ENCODE data around the gene CYBB. TPM values are rescaled to one million over a fixed set of nuclear protein-coding genes. Genes with fewer than 3 reads are reported as not detected.
A peak's percentile ranks its signal among the peaks of the same experiment; 100 is the strongest.

Gene CYBB
- total RNA-seq, 1 donor: under 0.01 TPM

DNA sequence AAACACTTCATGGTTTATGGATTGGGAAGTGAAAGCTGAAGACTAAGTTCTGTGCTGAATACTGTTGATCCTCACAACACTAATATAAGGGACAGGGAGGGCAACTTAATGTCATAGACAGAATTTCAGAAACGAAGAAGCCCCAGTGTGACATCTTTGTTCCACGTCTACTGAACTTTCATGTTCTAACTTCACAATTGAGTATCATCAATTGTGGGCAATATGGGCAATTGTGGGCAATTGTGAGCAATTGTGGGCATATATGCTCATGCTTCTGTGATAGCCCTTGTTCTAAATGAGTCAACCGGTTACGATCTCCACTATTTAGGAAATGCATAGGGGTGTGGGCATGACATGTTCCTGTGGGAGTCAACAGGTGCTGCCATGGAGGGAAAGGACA is 33.7 kb downstream of the CYBB start:
- DNase-seq (ENCODE audit: low read depth): no peak
- H3K4me3 ChIP-seq (ENCODE audit: low read depth, low read length): no peak overlapping the region
- TF ChIP-seq, protein P1, sequence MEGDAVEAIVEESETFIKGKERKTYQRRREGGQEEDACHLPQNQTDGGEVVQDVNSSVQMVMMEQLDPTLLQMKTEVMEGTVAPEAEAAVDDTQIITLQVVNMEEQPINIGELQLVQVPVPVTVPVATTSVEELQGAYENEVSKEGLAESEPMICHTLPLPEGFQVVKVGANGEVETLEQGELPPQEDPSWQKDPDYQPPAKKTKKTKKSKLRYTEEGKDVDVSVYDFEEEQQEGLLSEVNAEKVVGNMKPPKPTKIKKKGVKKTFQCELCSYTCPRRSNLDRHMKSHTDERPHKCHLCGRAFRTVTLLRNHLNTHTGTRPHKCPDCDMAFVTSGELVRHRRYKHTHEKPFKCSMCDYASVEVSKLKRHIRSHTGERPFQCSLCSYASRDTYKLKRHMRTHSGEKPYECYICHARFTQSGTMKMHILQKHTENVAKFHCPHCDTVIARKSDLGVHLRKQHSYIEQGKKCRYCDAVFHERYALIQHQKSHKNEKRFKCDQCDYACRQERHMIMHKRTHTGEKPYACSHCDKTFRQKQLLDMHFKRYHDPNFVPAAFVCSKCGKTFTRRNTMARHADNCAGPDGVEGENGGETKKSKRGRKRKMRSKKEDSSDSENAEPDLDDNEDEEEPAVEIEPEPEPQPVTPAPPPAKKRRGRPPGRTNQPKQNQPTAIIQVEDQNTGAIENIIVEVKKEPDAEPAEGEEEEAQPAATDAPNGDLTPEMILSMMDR (IDR thresholded peaks at IDR 0.05; ENCODE audit: insufficient read depth, low read depth, low read length): no peak

DNA sequence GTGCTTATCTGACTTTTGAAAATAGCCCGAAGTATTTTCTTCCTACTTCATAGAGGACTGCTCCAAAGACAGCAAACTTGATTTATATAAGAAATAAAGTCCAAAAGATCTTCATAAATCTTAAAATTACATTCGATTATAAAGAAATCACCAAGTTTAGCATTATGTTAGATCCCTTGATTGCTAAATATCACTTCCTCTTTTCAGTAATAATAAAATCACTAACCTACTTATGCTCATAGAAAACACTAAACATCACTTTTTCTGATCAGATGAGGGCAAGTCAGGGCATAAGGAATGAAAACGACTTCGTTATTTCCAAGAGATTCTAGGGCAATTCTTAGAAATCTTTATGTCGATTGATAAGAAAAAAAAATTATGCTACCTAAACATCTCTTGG is 35.5 kb downstream of the CYBB start:
- DNase-seq (ENCODE audit: low read depth): no peak
- TF ChIP-seq, protein P1 (IDR thresholded peaks at IDR 0.05; ENCODE audit: insufficient read depth, low read depth, low read length): no peak

DNA sequence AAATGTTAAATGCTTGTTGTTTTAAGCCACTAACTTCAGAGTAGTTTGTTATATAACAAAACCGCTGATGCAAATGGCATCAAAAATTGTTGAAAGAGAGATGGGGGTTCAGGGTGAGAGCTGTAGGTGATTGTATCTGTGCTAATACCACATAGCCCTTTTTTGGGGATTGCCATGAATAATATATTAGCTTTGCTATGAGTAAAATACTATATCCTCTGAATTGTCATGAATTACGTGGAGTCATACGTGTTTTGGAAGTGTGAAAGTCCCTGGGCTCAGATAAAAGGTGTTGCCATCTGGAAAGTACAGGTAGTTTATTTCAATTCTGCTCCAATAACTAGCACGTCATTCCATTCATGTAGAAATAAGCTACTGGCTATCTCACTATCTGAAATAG is 36.9 kb downstream of the CYBB start:
- no peak overlapping the region for H3K4me3 ChIP-seq (ENCODE audit: low read depth, low read length)
- TF ChIP-seq, protein P1 (IDR thresholded peaks at IDR 0.05; ENCODE audit: insufficient read depth, low read depth, low read length): no peak

More for the DNA sequence above, 35.5 kb downstream of the CYBB start:
- H3K4me3 ChIP-seq (ENCODE audit: low read depth, low read length): no peak overlapping the region

DNA sequence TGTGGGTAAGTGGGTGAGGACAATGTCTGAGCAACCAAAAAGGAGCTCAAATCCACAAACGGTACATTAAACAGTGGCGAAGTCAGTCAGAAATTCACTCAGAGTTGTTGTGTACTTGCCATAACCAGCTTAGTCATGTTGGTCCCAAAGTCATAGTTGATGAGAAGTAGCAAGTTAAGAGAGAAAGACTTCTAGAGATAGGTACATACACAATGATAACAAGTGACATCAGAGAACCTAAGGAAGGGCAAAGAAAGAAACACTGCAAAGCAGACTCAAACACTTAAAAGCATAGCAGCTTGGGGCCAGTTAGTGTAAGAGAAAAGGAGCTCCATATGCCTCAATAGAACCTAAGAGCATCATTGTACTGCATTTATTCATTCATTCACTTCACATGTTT is 37.3 kb downstream of the CYBB start:
- TF ChIP-seq, protein P1 (IDR thresholded peaks at IDR 0.05; ENCODE audit: insufficient read depth, low read depth, low read length): no peak
- DNase-seq (ENCODE audit: low read depth): no peak
- no peak overlapping the region for H3K4me3 ChIP-seq (ENCODE audit: low read depth, low read length)

More for the DNA sequence above, 36.9 kb downstream of the CYBB start:
- no peak for DNase-seq (ENCODE audit: low read depth)

DNA sequence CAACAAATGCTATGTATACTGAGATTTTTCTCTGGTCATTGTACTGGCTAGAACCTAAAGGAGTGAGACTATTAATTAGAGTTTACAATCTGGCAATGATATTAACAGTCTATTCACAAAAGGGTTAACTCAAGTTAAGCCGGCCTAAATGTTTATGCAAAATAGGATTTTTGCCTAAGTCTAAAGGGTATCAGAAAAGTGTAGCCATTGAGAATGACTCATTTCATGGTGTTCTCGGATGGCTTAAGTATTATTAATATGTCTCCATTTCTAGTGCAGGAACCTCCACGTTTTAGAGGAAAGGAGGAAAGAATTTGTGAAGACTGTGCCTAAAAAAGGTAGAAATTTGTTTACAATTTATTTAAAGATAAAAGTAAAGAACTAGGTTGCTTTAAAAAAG is 37.7 kb downstream of the CYBB start:
- H3K4me3 ChIP-seq (ENCODE audit: low read depth, low read length): no peak overlapping the region
- TF ChIP-seq, protein P1 (IDR thresholded peaks at IDR 0.05; ENCODE audit: insufficient read depth, low read depth, low read length): no peak
- peak; percentile 3 for DNase-seq (ENCODE audit: low read depth)

DNA sequence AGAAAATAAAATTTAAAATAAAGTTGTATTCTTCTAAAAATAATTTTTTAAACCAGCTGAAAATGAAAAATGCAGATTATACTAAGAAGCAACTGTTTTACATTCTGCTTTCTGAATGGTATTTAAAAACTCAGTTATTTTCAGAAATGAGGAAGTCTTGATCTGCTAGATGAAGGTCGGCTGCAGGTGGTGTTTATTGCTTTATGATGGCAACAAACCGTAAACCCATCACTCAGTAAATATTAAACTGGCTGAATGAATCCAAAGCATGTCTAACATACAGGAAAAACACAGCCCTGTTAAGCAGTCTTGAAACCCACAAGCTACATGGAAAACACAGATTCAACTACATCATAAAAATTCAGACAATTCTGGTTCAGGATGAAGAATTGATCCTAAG is 38.2 kb downstream of the CYBB start:
- no peak overlapping the region for H3K4me3 ChIP-seq (ENCODE audit: low read depth, low read length)
- TF ChIP-seq, protein P1 (IDR thresholded peaks at IDR 0.05; ENCODE audit: insufficient read depth, low read depth, low read length): no peak
- DNase-seq (ENCODE audit: low read depth): peak; percentile 71

DNA sequence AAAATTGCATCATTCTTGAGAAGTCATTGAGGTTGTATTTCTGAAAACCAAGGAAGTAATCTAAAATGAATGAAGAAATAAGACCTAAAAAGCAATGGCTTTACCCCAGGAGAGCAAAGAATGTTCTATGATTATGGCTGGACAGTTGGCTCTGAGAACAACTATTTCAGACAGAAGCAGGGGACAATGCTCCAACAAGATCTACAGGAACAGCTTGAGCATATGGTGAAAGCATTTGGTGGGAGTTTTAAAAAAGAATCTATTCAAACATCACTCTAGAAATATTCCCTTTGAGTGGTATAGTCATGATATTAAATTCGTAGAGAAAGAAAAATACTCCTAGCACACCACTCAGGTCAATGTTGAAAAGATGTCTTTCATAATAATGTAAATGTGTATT is 40.8 kb downstream of the CYBB start:
- DNase-seq (ENCODE audit: low read depth): no peak
- no peak overlapping the region for H3K4me3 ChIP-seq (ENCODE audit: low read depth, low read length)
- TF ChIP-seq, protein P1 (IDR thresholded peaks at IDR 0.05; ENCODE audit: insufficient read depth, low read depth, low read length): no peak
